GM12878 (cell line): ENCODE data around the gene TCEANC2. TPM values are rescaled to one million over a fixed set of nuclear protein-coding genes. Genes with fewer than 3 reads are reported as not detected.
"Not testable (repeated sequence)": the region's sequence is repeated elsewhere in the genome, so short reads cannot be mapped to it uniquely, and the experiment has no call there.

Experiments
- ATAC-seq: fragments of 200-7000 bp; cut with Tn5 transposase; 3 replicates; pipeline ENCODE4 v1.9.1; 2020; ENCODE audit warnings: mild to moderate bottlenecking, moderate library complexity
- BruUV-seq: library from RNA; stranded (reverse); fragments of 400-500 nt; replicated peaks from 2 replicates; lab custom pipeline; 2021; lab: Mats Ljungman, UMichigan
- CTCF ChIA-PET: fragments of 300-600 bp; sonication (Branson Sonifier 250); formaldehyde crosslinking; extraction: SDS; loops from one replicate; lab custom pipeline; 2021; ENCODE audit warnings: inconsistent platforms; lab: Yijun Ruan, JAX
- POLR2A ChIA-PET: fragments of 350-600 bp; formaldehyde crosslinking; extraction: SDS; loops from one replicate; lab custom pipeline; 2021; ENCODE audit warnings: inconsistent platforms; lab: Charles Lee
- RAD21 ChIA-PET: fragments of 300-600 bp; sonication (Branson Sonifier 250); formaldehyde crosslinking; loops from one replicate; lab custom pipeline; 2023; ENCODE audit warnings: antibody characterized with exemption; ENCODE audit not compliant: unreplicated experiment; lab: Charles Lee
- SMC1A ChIA-PET: fragments of 300-600 bp; sonication (Branson Sonifier 250); formaldehyde crosslinking; loops from one replicate; lab custom pipeline; 2023; ENCODE audit not compliant: unreplicated experiment, uncharacterized antibody; lab: Charles Lee
- DNase-seq: peaks from one replicate; pipeline ENCODE4 v3.0.0-alpha.2; 2011; ENCODE audit warnings: low read depth, low spot score
- FAIRE-seq: peaks from 3 replicates; lab custom pipeline; 2011; peaks lifted over from hg19 to GRCh38; lab: Jason Lieb, UNC
- H2AFZ ChIP-seq: 2 replicates; pipeline ENCODE4 v1.6.0; 2011; ENCODE audit warnings: low read depth, low read length, control low read depth; ENCODE audit not compliant: control insufficient read depth
- H3K27ac ChIP-seq: 2 replicates; pipeline ENCODE4 v1.5.1; 2011; ENCODE audit warnings: control low read depth; ENCODE audit not compliant: control insufficient read depth, insufficient read depth
- H3K27me3 ChIP-seq, 2 experiments: replicated peaks in 1 of 2; 2 replicates each; pipeline versions ENCODE4 v1.6.0 to v1.6.1; 2011; ENCODE audit warnings: low read length in 1 of 2; ENCODE audit not compliant: control insufficient read depth in 2 of 2, insufficient read depth in 2 of 2
- H3K36me3 ChIP-seq, 2 experiments: 2 replicates each; pipeline ENCODE4 v1.5.1; 2011; ENCODE audit warnings: low read length in 1 of 2; ENCODE audit not compliant: control insufficient read depth in 2 of 2, insufficient read depth in 2 of 2
- H3K4me1 ChIP-seq: 2 replicates; pipeline ENCODE4 v1.6.1; 2011; ENCODE audit warnings: mild to moderate bottlenecking, low read length, moderate library complexity, mixed read lengths; ENCODE audit not compliant: control insufficient read depth, insufficient read depth
- H3K4me2 ChIP-seq: 2 replicates; pipeline ENCODE4 v1.6.0; 2011; ENCODE audit warnings: control low read depth; ENCODE audit not compliant: control insufficient read depth, insufficient read depth
- H3K4me3 ChIP-seq: fragments of 200-600 bp; sonication (generic); 2 replicates; pipeline ENCODE4 v1.5.1; 2016
- H3K79me2 ChIP-seq: 2 replicates; pipeline ENCODE4 v1.6.0; 2011; ENCODE audit warnings: low read length; ENCODE audit not compliant: control insufficient read depth, insufficient read depth
- H3K9ac ChIP-seq: 2 replicates; pipeline ENCODE4 v1.8.0; 2011; ENCODE audit warnings: low read length, control low read depth, mixed read lengths; ENCODE audit not compliant: control insufficient read depth, insufficient read depth
- H3K9me3 ChIP-seq: replicated peaks from 3 replicates; pipeline ENCODE4 v1.5.1; 2011; ENCODE audit warnings: mild to moderate bottlenecking, low read length; ENCODE audit not compliant: control insufficient read depth, insufficient read depth
- H4K20me1 ChIP-seq: 2 replicates; pipeline ENCODE4 v1.6.0; 2011; ENCODE audit not compliant: control insufficient read depth, insufficient read depth
- FOXM1 ChIP-seq: IDR thresholded peaks from 2 replicates; pipeline ENCODE4 v1.6.1; 2012; ENCODE audit warnings: low read depth, mild to moderate bottlenecking, inconsistent platforms, low read length, moderate library complexity
- JUND ChIP-seq: IDR thresholded peaks from 2 replicates; pipeline ENCODE4 v1.6.1; 2012; ENCODE audit warnings: low read depth, mild to moderate bottlenecking, low read length, improper control_type of control experiment, moderate library complexity
- NFYB ChIP-seq: IDR thresholded peaks from 2 replicates; pipeline ENCODE4 v1.6.1; 2011; ENCODE audit warnings: low read depth, mild to moderate bottlenecking, low read length, improper control_type of control experiment, moderate library complexity; ENCODE audit not compliant: insufficient read depth
- NRF1 ChIP-seq: conservative IDR thresholded peaks from 2 replicates; pipeline ENCODE4 v1.6.1; 2011; ENCODE audit warnings: mild to moderate bottlenecking, low read depth, low read length, improper control_type of control experiment
- POU2F2 ChIP-seq: IDR thresholded peaks from 3 replicates; pipeline ENCODE4 v1.6.1; 2011; ENCODE audit warnings: low read depth, mild to moderate bottlenecking, low read length, borderline replicate concordance
- WGBS: methylation state at CpG from one replicate; pipeline ENCODE4 v1.1.6; 2016; ENCODE audit warnings: low lambda C conversion rate; ENCODE audit not compliant: insufficient replicate concordance, insufficient coverage; ENCODE audit errors: missing lambda C conversion rate; 5-methylcytosine and 5-hydroxymethylcytosine counted together
- in situ Hi-C: fragments of 300-500 bp; cut with MboI; formaldehyde crosslinking; loops from 9 replicates; pipeline ENCODE4 v1.14.3; 2018; ENCODE audit warnings: mixed read lengths
- intact Hi-C: fragments of 100-400 bp; cut with micrococcal nuclease; formaldehyde crosslinking; loops from one replicate; pipeline ENCODE4 v1.14.2; 2022; ENCODE audit not compliant: unreplicated experiment
- polyA plus RNA-seq, 11 experiments: library from polyadenylated mRNA; depleted of rRNA in 4 of 11; unstranded in 6 of 11; stranded (reverse) in 5 of 11; fragments of >200 nt; fragmentation: Nextera tagmentation in 4 of 11; fragmentation: Illumina TruSeq in 1 of 11; extraction: Ambion mirVana in 4 of 11; extraction: Trizol in 1 of 11; gene quantifications; 1 replicate in 1 of 11; 2 replicates in 10 of 11; pipeline versions ENCODE4 v1.2.1 to v1.2.3, GENCODE V29; 2011 to 2016; ENCODE audit warnings: inconsistent platforms in 2 of 11, missing spikeins in 2 of 11, low read depth in 1 of 11
- total RNA-seq, 4 experiments: library from RNA; depleted of rRNA in 3 of 4; stranded (reverse); fragments of >200 nt in 3 of 4; fragmentation: Illumina TruSeq in 1 of 4; extraction: Trizol in 1 of 4; gene quantifications; 2 replicates each; pipeline versions ENCODE4 v1.2.1 to v1.2.3, GENCODE V29; 2013 to 2021

Gene TCEANC2
- total and polyA plus RNA-seq, 10 of the 15 experiments (the other 5 are each of a cell fraction or from before 2014, with no cell fraction given): 4.4 to 13.2 (median 6.4) TPM

DNA sequence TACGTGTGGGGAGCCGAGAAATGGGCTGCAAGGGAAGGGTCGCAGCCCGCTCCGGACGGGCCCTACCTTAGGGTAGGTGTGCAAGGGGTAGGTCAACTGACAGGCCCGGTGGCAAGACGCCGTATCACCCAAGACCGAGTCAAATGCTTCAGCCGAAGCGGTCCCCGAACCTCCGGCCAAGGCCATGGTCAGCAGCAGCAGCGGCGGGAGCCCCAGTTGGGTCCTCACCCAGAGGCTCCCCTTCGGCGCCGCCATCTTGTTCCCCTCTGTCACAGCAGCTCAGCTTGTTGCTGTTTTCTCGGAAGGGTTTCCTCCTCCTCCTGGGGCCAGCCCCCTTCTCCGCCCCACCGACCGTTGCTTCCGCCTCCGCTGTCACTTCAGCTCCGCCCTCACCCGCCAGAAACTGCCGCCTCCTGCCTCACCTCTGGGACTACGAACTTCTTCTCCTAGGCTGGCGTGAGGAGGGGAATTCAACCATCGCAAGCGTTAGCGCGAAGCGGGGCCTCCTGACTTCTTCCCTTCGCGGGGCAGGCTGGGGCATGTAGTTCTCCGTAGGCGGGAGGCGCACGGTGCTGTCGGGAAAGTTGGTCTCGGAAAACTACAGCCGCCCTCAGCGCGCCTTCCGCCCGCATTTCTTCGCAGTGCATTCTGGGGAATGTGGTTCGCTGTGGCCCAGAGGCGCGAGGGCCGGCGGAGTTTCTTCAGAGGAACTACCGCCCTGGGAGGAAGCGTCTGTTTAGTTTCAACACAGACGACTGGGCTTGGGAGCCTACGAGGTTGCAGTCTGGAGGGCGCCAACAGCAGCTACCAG lies at the start of gene TCEANC2, which contains the start of gene TMEM59 (continued):
- TF ChIP-seq NRF1 (no peak), JUND (no peak), FOXM1 (no peak), POU2F2 (peak; percentile 28; the same call in 1 of the 3 replicates)

DNA sequence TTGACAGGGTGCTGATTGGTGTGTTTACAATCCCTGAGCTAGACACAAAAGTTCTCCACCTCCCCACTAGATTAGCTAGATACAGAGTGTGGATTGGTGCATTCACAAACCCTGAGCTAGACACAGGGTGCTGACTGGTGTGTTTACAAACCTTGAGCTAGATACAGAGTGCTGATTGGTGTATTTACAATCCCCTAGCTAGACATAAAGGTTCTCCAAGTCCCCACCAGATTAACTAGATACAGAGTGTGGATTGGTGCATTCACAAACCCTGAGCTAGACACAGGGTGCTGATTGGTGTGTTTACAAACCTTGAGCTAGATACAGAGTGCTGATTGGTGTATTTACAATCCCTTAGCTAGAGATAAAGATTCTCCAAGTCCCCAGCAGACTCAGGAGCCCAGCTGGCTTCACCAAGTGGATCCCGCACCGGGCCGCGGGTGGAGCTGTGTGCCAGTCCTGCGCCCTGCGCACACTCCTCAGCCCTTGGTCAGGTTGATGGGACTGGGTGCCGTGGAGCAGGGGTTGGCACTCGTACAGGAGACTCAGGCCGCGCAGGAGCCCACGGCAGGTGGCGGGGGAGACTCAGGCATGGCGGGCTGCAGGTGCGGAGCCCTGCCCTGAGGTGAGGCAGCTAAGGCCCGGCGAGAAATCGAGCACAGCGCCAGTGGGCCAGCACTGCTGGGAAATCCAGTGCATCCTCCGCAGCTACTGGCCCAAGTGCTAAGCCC lies 49.5 kb upstream of the TCEANC2 start:
- POLR2A ChIA-PET: interaction anchor here (0.6 kb wide), 1 partner anchor 10 kb away, joined by 3 read pairs; no protein-coding TSS in a partner anchor
- BruUV-seq, in situ Hi-C loops: not testable (repeated sequence)

More for the DNA sequence above, 49.5 kb upstream of the TCEANC2 start:
- H4K20me1 ChIP-seq, FAIRE-seq, DNase-seq, H3K9me3 ChIP-seq, H3K36me3 ChIP-seq, H3K4me3 ChIP-seq, H2AFZ ChIP-seq, ATAC-seq, H3K27ac ChIP-seq, H3K27me3 ChIP-seq, SMC1A ChIA-PET, RAD21 ChIA-PET, CTCF ChIA-PET, H3K4me2 ChIP-seq, H3K9ac ChIP-seq, H3K79me2 ChIP-seq, intact Hi-C loops, H3K4me1 ChIP-seq: not testable (repeated sequence)
- 72% methylated on average over 19 of the region's 19 CpGs for WGBS
- TF ChIP-seq NFYB: 0 out of 2 replicates have a peak, but pooled peaks have one; percentile 33
